Breast epithelium (tissue), 3 donors: ENCODE results near the gene ADNP.
A peak's percentile ranks its signal among the peaks of the same experiment; 100 is the strongest.

ENCODE experiments used
- POLR2A ChIP-seq: fragments of 450-650 bp; IDR thresholded peaks from one replicate; pipeline ENCODE4 v1.6.1; 2016; ENCODE audit warnings: antibody characterized with exemption, mild to moderate bottlenecking, moderate library complexity
- POLR2AphosphoS5 ChIP-seq, 3 donors: sonication (generic); formaldehyde crosslinking; IDR thresholded peaks; one replicate each; pipeline ENCODE4 v1.6.1; 2017; ENCODE audit warnings: antibody characterized with exemption in 3 of 3
- TF ChIP-seq, protein P1 (sequence below), 3 donors: fragments of 450-650 bp; IDR thresholded peaks; one replicate each; pipeline ENCODE4 v1.5.1; 2016 to 2017; ENCODE audit warnings: antibody characterized with exemption in 3 of 3, mild to moderate bottlenecking in 3 of 3, moderate library complexity in 3 of 3

DNA sequence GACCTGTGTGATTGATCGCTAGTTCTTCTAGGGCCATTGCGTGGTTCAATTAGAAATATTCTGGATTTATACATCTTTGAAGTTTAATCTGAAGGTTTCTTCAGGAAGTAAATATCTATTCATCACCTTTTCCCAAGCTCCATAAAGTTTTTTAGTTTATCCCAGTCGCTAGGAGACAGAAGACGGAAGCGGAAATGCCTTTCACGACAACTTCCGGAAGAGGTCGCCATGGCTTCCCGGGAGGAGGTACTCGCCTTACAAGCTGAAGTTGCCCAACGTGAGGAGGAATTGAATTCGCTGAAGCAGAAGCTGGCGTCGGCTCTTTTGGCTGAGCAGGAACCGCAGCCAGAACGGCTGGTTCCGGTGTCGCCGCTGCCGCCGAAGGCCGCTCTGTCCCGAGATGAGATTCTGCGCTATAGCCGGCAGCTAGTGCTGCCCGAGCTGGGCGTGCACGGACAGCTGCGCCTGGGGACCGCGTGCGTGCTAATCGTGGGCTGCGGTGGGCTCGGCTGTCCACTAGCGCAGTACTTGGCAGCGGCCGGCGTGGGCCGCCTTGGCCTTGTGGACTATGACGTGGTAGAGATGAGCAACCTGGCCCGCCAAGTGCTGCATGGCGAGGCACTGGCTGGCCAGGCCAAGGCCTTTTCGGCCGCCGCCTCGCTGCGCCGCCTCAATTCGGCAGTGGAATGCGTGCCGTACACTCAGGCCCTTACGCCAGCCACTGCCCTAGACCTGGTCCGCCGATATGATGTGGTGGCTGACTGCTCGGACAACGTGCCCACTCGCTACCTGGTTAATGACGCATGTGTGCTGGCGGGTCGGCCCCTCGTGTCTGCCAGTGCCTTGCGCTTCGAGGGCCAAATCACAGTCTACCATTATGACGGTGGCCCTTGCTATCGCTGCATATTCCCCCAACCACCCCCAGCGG, 27.6 kb upstream of the ADNP start, which contains the start of gene MOCS3:
- TF ChIP-seq POLR2AphosphoS5 (IDR thresholded peaks at IDR 0.05) (peak in 2 of 3 donors; percentile 3 to 11), POLR2A (no peak)
- TF ChIP-seq, protein P1, sequence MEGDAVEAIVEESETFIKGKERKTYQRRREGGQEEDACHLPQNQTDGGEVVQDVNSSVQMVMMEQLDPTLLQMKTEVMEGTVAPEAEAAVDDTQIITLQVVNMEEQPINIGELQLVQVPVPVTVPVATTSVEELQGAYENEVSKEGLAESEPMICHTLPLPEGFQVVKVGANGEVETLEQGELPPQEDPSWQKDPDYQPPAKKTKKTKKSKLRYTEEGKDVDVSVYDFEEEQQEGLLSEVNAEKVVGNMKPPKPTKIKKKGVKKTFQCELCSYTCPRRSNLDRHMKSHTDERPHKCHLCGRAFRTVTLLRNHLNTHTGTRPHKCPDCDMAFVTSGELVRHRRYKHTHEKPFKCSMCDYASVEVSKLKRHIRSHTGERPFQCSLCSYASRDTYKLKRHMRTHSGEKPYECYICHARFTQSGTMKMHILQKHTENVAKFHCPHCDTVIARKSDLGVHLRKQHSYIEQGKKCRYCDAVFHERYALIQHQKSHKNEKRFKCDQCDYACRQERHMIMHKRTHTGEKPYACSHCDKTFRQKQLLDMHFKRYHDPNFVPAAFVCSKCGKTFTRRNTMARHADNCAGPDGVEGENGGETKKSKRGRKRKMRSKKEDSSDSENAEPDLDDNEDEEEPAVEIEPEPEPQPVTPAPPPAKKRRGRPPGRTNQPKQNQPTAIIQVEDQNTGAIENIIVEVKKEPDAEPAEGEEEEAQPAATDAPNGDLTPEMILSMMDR (IDR thresholded peaks at IDR 0.05): peak in 2 of 3 donors; percentile 11 to 25
